Measurements from ENCODE around the gene ABCA12.
A peak's percentile ranks its signal among the peaks of the same experiment; 100 is the strongest.

ABCA12 gene

GRCh38 chr2:215032153-215032552 is 106.3 kb downstream of the ABCA12 start:
- no peak for DNase-seq (ENCODE audit: low spot score)

GRCh38 chr2:215031321-215031720 is 107.1 kb downstream of the ABCA12 start:
- no peak for DNase-seq (ENCODE audit: low spot score)

- no peak for DNase-seq (ENCODE audit: low spot score)
Observed at GRCh38 chr2:215029936-215030335, 108.5 kb downstream of the ABCA12 start.

- peak; percentile 54 for DNase-seq (ENCODE audit: low spot score)
Observed at GRCh38 chr2:215028231-215028630, 110.2 kb downstream of the ABCA12 start.

- no peak for DNase-seq (ENCODE audit: low spot score)
Observed at GRCh38 chr2:215027779-215028178, 110.6 kb downstream of the ABCA12 start.

GRCh38 chr2:215022910-215023309 is 115.5 kb downstream of the ABCA12 start:
- no peak for DNase-seq (ENCODE audit: low spot score)

- peak; percentile 49 for DNase-seq (ENCODE audit: low spot score)
Observed at GRCh38 chr2:215022418-215022817, 116.0 kb downstream of the ABCA12 start.

- no peak for DNase-seq (ENCODE audit: low spot score)
Observed at GRCh38 chr2:215020283-215020682, 118.1 kb downstream of the ABCA12 start.

- DNase-seq (ENCODE audit: low spot score): no peak
Observed at GRCh38 chr2:215019521-215020145, 118.8 kb downstream of the ABCA12 start.

- no peak for DNase-seq (ENCODE audit: low spot score)
Observed at GRCh38 chr2:215019085-215019484, 119.3 kb downstream of the ABCA12 start.

GRCh38 chr2:215015421-215015820 is 123.0 kb downstream of the ABCA12 start:
- no peak for DNase-seq (ENCODE audit: low spot score)

GRCh38 chr2:215010390-215010789 is 128.0 kb downstream of the ABCA12 start:
- no peak for DNase-seq (ENCODE audit: low spot score)

GRCh38 chr2:215003001-215003400 is 135.4 kb downstream of the ABCA12 start:
- DNase-seq (ENCODE audit: low spot score): peak; percentile 12

- peak; percentile 43 for DNase-seq (ENCODE audit: low spot score)
Observed at GRCh38 chr2:215002500-215002899, 135.9 kb downstream of the ABCA12 start.

- DNase-seq (ENCODE audit: low spot score): no peak
Observed at GRCh38 chr2:215000721-215001120, 137.7 kb downstream of the ABCA12 start.

GRCh38 chr2:214995926-214996670 is 142.3 kb downstream of the ABCA12 start:
- DNase-seq (ENCODE audit: low spot score): no peak

- no peak for DNase-seq (ENCODE audit: low spot score)
Observed at GRCh38 chr2:214995409-214995808, 143.0 kb downstream of the ABCA12 start.

GRCh38 chr2:214992911-214993310 is 145.5 kb downstream of the ABCA12 start:
- no peak for DNase-seq (ENCODE audit: low spot score)

GRCh38 chr2:214989187-214989586 is 149.2 kb downstream of the ABCA12 start:
- DNase-seq (ENCODE audit: low spot score): no peak

GRCh38 chr2:214987261-214987660 is 151.2 kb downstream of the ABCA12 start:
- DNase-seq (ENCODE audit: low spot score): peak; percentile 64

- no peak for DNase-seq (ENCODE audit: low spot score)
Observed at GRCh38 chr2:214985619-214986018, 152.8 kb downstream of the ABCA12 start.

GRCh38 chr2:214966420-214966819 is 172.0 kb downstream of the ABCA12 start:
- no peak for DNase-seq (ENCODE audit: low spot score)

GRCh38 chr2:214960677-214961076 is 177.7 kb downstream of the ABCA12 start:
- no peak for DNase-seq (ENCODE audit: low spot score)

GRCh38 chr2:214946949-214947348 is 191.5 kb downstream of the ABCA12 start:
- no peak for DNase-seq (ENCODE audit: low spot score)
